SK-N-SH treated with all-trans-retinoic acid at 6 μM for 48 hours (cell line): Measurements from ENCODE around the gene MKKS.

Experiments
- CREB5 ChIP-seq: fragments of 250-450 bp; sonication (Bioruptor Pico); IDR thresholded peaks from 2 replicates; pipeline ENCODE4 v1.5.1; 2020; ENCODE audit warnings: low read depth, mild to moderate bottlenecking, moderate library complexity
- GLIS3 ChIP-seq: fragments of 250-450 bp; sonication (Bioruptor Pico); IDR thresholded peaks from 2 replicates; pipeline ENCODE4 v1.5.0; 2020; ENCODE audit warnings: mild to moderate bottlenecking, moderate library complexity
- OSR1 ChIP-seq: fragments of 250-450 bp; sonication (Bioruptor Pico); IDR thresholded peaks from 2 replicates; pipeline ENCODE4 v1.8.0; 2022; ENCODE audit warnings: moderate library complexity, mild to moderate bottlenecking, inconsistent platforms
- PATZ1 ChIP-seq: fragments of 250-450 bp; sonication (Bioruptor Pico); IDR thresholded peaks from 2 replicates; pipeline ENCODE4 v1.8.0; 2020; ENCODE audit warnings: mild to moderate bottlenecking, moderate library complexity, borderline replicate concordance
- POU6F1 ChIP-seq: fragments of 250-450 bp; sonication (Bioruptor Pico); IDR thresholded peaks from 2 replicates; pipeline ENCODE4 v1.8.0; 2021; ENCODE audit warnings: low read depth, mild to moderate bottlenecking, moderate library complexity, borderline replicate concordance
- PPARA ChIP-seq: fragments of 250-450 bp; sonication (Bioruptor Pico); IDR thresholded peaks from 2 replicates; pipeline ENCODE4 v1.5.0; 2020; ENCODE audit warnings: mild to moderate bottlenecking, borderline replicate concordance
- RARB ChIP-seq: fragments of 250-450 bp; sonication (Bioruptor Pico); IDR thresholded peaks from 2 replicates; pipeline ENCODE4 v1.8.0; 2021; ENCODE audit warnings: mild to moderate bottlenecking, moderate library complexity
- TCF4 ChIP-seq: fragments of 250-450 bp; sonication (Bioruptor Pico); IDR thresholded peaks from 2 replicates; pipeline ENCODE4 v1.8.0; 2021; ENCODE audit warnings: mild to moderate bottlenecking, moderate library complexity, borderline replicate concordance
- ZC3H10 ChIP-seq: fragments of 250-450 bp; sonication (Bioruptor Pico); IDR thresholded peaks from 2 replicates; pipeline ENCODE4 v1.5.1; 2021; ENCODE audit warnings: mild to moderate bottlenecking, moderate library complexity
- ZFP3 ChIP-seq: fragments of 250-450 bp; sonication (Bioruptor Pico); IDR thresholded peaks from 2 replicates; pipeline ENCODE4 v1.5.0; 2020; ENCODE audit warnings: mild to moderate bottlenecking, moderate library complexity
- ZFP30 ChIP-seq: fragments of 450-650 bp; formaldehyde crosslinking; IDR thresholded peaks from 2 replicates; pipeline ENCODE4 v1.5.0; 2022; ENCODE audit warnings: mild to moderate bottlenecking, moderate library complexity

GRCh38 chr20:10352934-10353824 is 80.8 kb downstream of the MKKS start:
- no peak for TF ChIP-seq GLIS3 (CRISPR knock-in tag)
- TF ChIP-seq ZFP30, result no peak
- TF ChIP-seq OSR1 (CRISPR knock-in tag), result no peak
- no peak for TF ChIP-seq PATZ1 (CRISPR knock-in tag)
- TF ChIP-seq ZFP3 (CRISPR knock-in tag), result no peak
- no peak for TF ChIP-seq TCF4
- no peak for TF ChIP-seq POU6F1
- no peak for TF ChIP-seq PPARA (CRISPR knock-in tag)
- no peak for TF ChIP-seq CREB5
- no peak for TF ChIP-seq ZC3H10 (CRISPR knock-in tag)
- no peak for TF ChIP-seq RARB (CRISPR knock-in tag)
